Measurements from ENCODE around the gene PODN.

The PODN gene

GRCh38 chr1:53061859-53062707, at the start of gene PODN:
Gene PODN (plus strand): TSS chr1:53062213. CDS start chr1:53069856, 7,643 bp downstream.
- no peak for DNase-seq

- peak; percentile 65 for DNase-seq
Observed at GRCh38 chr1:53014791-53015507, 47.1 kb upstream of the PODN start.

GRCh38 chr1:53015508-53015860, 46.5 kb upstream of the PODN start:
- DNase-seq = no peak

- no peak for DNase-seq
Observed at GRCh38 chr1:53016705-53017104, 45.3 kb upstream of the PODN start.

GRCh38 chr1:53020588-53020987, 41.4 kb upstream of the PODN start:
- no peak for DNase-seq

- no peak for DNase-seq
Observed at GRCh38 chr1:53022179-53022578, 39.8 kb upstream of the PODN start.

- no peak for DNase-seq
Observed at GRCh38 chr1:53023546-53023945, 38.5 kb upstream of the PODN start.

GRCh38 chr1:53024117-53024516, 37.9 kb upstream of the PODN start:
- no peak for DNase-seq

GRCh38 chr1:53025034-53025768, 36.8 kb upstream of the PODN start:
- no peak for DNase-seq

GRCh38 chr1:53025769-53026112, 36.3 kb upstream of the PODN start:
- DNase-seq = no peak

GRCh38 chr1:53026254-53026653, 35.8 kb upstream of the PODN start:
- DNase-seq = no peak

GRCh38 chr1:53031732-53032131, 30.3 kb upstream of the PODN start:
- DNase-seq = no peak

- no peak for DNase-seq
Observed at GRCh38 chr1:53037159-53037558, 24.9 kb upstream of the PODN start.

- DNase-seq = no peak
Observed at GRCh38 chr1:53038566-53038965, 23.4 kb upstream of the PODN start.

GRCh38 chr1:53043271-53043670, 18.7 kb upstream of the PODN start:
- no peak for DNase-seq

GRCh38 chr1:53044926-53045325, 17.1 kb upstream of the PODN start:
- DNase-seq = no peak

- DNase-seq = no peak
Observed at GRCh38 chr1:53046930-53047329, 15.1 kb upstream of the PODN start.

GRCh38 chr1:53047737-53048736, 14.0 kb upstream of the PODN start:
- no peak for DNase-seq

- DNase-seq = no peak
Observed at GRCh38 chr1:53048960-53049573, 12.9 kb upstream of the PODN start.

- DNase-seq = no peak
Observed at GRCh38 chr1:53049574-53049967, 12.4 kb upstream of the PODN start.

GRCh38 chr1:53050310-53050709, 11.7 kb upstream of the PODN start:
- no peak for DNase-seq

- DNase-seq = no peak
Observed at GRCh38 chr1:53051676-53052075, 10.3 kb upstream of the PODN start.

All from stimulated activated naive CD4-positive, alpha-beta T cell treated with Interleukin-2 at 50 U/mL for 16 hours (primary cell).